ENCODE results near the gene LYPD8. TPM values are rescaled to one million over a fixed set of nuclear protein-coding genes. Genes with fewer than 3 reads are reported as not detected.

Gene LYPD8
- total and polyA plus RNA-seq, 8 donors: not detected

DNA sequence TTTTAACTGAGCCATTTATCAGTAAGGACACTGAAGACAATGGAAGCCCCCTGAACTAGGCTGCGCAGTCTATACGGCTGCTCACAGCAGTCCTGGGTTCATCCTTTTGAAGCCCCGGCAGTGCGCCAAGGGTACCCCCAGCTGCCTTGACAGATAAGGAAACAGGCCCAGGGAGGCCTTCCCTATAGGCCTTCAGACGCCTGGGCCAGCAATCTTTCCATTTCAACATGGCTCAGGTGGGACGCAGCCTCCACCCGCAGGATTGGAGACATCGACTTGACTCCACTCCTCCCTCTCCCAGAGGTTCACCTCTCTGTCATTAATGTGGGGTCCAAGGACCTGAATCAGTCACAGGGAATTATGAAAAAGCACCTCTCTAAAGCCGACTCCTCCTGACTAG lies 2.8 kb upstream of the LYPD8 start:
- Histone ChIP-seq H3K36me3 (no peaks in the 10 kb centered on the region), H3K4me3 (no peak overlapping the region), H3K9me3 (no peaks in the 10 kb centered on the region), H3K27me3 (no peaks in the 10 kb centered on the region), H3K27ac (peak overlapping the region in 2 of 4 donors; percentile 50 to 55), H3K4me1 (no peaks in the 10 kb centered on the region)
- 80 to 83% methylated on average over 9 of the region's 9 CpGs for WGBS, 2 donors
- TF ChIP-seq CTCF (IDR thresholded peaks at IDR 0.05): no peak
- ATAC-seq (peak in 1 of 4 donors; percentile 12), DNase-seq (no peak), FAIRE-seq (no peak)
- intact Hi-C loops (cut with DNase I): no loop called here

DNA sequence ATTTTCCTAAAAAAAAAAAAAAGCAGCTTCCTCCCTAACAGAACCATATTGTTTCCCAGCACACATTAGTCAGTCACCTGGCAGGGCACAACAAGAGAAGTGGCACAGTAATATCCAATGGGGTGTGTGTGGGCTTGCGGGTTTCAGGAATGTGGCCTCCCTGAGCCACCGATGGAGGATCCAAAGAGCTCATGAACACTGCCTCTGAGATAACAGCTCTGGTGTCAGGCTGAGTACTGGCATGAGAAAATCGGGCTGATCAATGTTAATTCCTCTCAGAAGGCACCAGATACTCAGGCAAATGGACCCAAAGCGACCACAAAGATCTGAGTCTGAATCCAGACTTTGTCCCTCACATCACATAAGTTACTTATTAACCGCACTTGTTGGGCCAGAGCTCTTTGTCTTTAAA lies 2.2 kb upstream of the LYPD8 start:
- DNase-seq: peak in 2 of 6 donors; percentile 5 to 28
- 34 to 38% methylated on average over 5 of the region's 5 CpGs for WGBS, 2 donors
- peak; percentile 61 to 92 (median 82) for ATAC-seq

GRCh38 chr1:248756636-248757035 lies 1.1 kb upstream of the LYPD8 start:
- FAIRE-seq: no peak
- ATAC-seq: no peak
- 72 to 89% methylated on average over 5 of the region's 5 CpGs for WGBS, 2 donors
- no peaks in the 10 kb centered on the region for H3K27me3 ChIP-seq
- peak overlapping the region in 2 of 4 donors; percentile 50 to 55 for H3K27ac ChIP-seq
- intact Hi-C loops (cut with DNase I): no loop called here
- no peaks in the 10 kb centered on the region for H3K36me3 ChIP-seq
- H3K4me1 ChIP-seq: no peaks in the 10 kb centered on the region
- TF ChIP-seq CTCF (IDR thresholded peaks at IDR 0.05): no peak
- H3K9me3 ChIP-seq: no peaks in the 10 kb centered on the region
- H3K4me3 ChIP-seq: no peak overlapping the region
- DNase-seq: no peak

More for the DNA sequence above, 2.2 kb upstream of the LYPD8 start:
- H3K27me3 ChIP-seq: no peaks in the 10 kb centered on the region
- peak overlapping the region in 2 of 4 donors; percentile 50 to 55 for H3K27ac ChIP-seq
- no peaks in the 10 kb centered on the region for H3K4me1 ChIP-seq
- H3K36me3 ChIP-seq: no peaks in the 10 kb centered on the region
- TF ChIP-seq CTCF (IDR thresholded peaks at IDR 0.05): no peak
- no peak for FAIRE-seq
- no peaks in the 10 kb centered on the region for H3K9me3 ChIP-seq
- H3K4me3 ChIP-seq: no peak overlapping the region
- intact Hi-C loops (cut with DNase I): no loop called here

DNA sequence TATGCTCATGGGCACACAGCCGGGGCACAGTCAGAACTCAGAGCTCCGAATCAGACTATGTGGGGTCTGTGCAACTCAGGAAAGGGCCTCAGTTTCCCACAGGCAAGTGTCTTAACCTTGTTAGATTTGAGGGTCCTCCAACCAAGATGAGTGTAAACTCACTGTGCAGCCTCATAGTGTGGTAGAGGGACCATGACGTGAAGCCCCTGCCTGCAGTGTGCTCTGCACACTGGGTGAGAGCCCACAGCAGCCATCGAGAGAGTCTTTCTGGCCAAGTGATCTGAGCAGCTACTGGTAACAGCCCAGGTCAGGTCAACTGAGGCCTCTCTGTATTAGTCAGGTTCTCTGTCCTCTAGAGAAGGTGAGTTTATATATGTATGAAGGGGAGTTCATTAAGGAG lies 592 bp upstream of the LYPD8 start:
- DNase-seq: no peak

More for the DNA sequence above, 592 bp upstream of the LYPD8 start:
- no peak overlapping the region for H3K4me3 ChIP-seq
- no peak for TF ChIP-seq CTCF (IDR thresholded peaks at IDR 0.05)
- no peaks in the 10 kb centered on the region for H3K9me3 ChIP-seq
- 84 to 89% methylated on average over 4 of the region's 4 CpGs for WGBS, 2 donors
- intact Hi-C loops (cut with DNase I): no loop called here
- no peak for ATAC-seq
- FAIRE-seq: no peak
- no peaks in the 10 kb centered on the region for H3K4me1 ChIP-seq
- H3K27me3 ChIP-seq: no peaks in the 10 kb centered on the region
- H3K27ac ChIP-seq: no peak overlapping the region
- no peaks in the 10 kb centered on the region for H3K36me3 ChIP-seq

Measured in pancreas (tissue), 10 donors.